Posterior vena cava (tissue), 2 donors: Measurements from ENCODE around the gene HTR5A. TPM values are rescaled to one million over a fixed set of nuclear protein-coding genes. Genes with fewer than 3 reads are reported as not detected.
"Not testable (repeated sequence)": the region's sequence is repeated elsewhere in the genome, so short reads cannot be mapped to it uniquely, and the experiment has no call there.

Source experiments
- DNase-seq: peaks from one replicate; pipeline ENCODE4 v3.0.0-alpha.2; 2020; ENCODE audit warnings: low spot score
- intact Hi-C, 2 donors: fragments of 100-400 bp; cut with DNase I; formaldehyde crosslinking; loops; one replicate each; pipeline versions ENCODE4 v1.14.1 to v1.14.2; 2022 to 2023
- long read RNA-seq, 2 donors: library from polyadenylated mRNA; unstranded; transcript quantifications; one replicate each; pipeline ENCODE4 v2.0.0, GENCODE V29; 2020 to 2021
- total RNA-seq, 2 donors: library from RNA; stranded (reverse); fragmentation: NEBNext Ultra II Directional; extraction: Animal tissue kit (Norgen Biotek cat#: 25700); gene quantifications; one replicate each; pipeline ENCODE4 v1.2.1, GENCODE V29; 2021
- donor health status: DM: yes; HTN: yes; CAD: no.
- donor health status: DM: yes; HTN: yes; CAD: no.

HTR5A gene
- total RNA-seq: not detected
- long read RNA-seq, donor 1: 0 reads
- long read RNA-seq, donor 2: 0 reads

- DNase-seq: peak; percentile 93
- intact Hi-C loops: no loop called here
Measured at GRCh38 chr7:155069992-155070751, at the start of gene HTR5A. HTR5A (plus strand) TSS chr7:155070324; CDS start chr7:155070900, 576 bp downstream.

GRCh38 chr7:155020996-155021395, 49.1 kb upstream of the HTR5A start:
- intact Hi-C loops: no loop called here
- DNase-seq: no peak

DNA sequence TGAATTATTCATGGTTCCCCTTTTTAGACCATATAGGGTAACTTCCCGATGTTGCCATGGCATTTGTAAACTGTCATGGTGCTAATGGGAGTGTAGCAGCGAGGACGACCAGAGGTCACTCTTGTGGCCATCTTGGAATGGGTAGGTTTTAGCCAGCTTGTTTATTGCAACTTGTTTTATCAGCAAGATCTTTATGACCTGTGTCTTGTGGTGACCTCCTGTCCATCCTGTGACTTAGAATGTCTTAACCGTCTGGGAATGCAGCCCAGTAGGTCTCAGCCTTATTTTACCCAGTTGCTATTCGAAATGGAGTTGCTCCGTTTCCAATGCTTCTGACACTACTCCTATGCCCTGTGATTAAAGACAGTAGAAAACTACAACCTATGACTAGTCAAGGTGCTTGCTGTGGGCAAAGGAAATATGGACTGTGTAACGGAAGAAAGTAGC, 48.4 kb upstream of the HTR5A start:
- DNase-seq: no peak
- intact Hi-C loops: no loop called here

DNA sequence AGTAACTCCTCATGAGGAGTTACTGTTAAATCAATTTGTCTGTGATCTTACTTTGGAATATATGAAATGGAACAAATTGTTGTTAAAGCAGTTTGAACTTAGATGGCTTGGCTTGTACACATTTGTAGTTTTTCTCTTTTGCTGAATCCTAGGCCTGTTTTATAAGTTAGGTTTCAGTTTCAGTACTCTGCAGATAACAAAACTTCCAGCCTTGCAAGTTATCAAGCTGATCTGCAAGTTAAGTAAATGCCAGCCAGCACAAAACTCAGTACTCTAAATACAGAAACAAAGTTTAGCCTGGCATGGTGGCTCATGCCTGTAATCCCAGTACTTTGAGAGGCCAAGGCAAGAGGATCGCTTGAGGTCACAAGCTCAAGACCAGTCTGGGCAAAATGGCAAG, 42.2 kb upstream of the HTR5A start:
- no peak for DNase-seq
- intact Hi-C loops: no loop called here

DNA sequence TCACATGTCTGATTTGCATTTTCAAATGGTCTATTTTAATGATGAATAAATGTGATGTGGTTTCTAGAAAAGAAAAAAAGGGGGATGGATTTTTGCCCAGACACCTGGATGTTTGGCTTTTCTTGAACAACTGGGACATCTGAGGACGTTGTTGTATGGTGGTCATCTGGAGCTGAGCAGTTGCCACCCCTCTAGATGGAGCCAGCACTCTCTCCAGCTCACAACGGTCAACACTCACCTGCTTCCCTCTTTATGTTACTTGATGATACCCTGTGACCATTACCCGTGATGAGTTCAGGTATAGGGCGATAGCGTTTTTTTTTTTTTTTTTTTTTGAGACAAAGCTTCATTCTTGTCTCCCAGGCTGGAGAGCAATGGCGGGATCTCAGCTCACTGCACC, 37.1 kb upstream of the HTR5A start:
- DNase-seq: no peak
- intact Hi-C loops: no loop called here

DNA sequence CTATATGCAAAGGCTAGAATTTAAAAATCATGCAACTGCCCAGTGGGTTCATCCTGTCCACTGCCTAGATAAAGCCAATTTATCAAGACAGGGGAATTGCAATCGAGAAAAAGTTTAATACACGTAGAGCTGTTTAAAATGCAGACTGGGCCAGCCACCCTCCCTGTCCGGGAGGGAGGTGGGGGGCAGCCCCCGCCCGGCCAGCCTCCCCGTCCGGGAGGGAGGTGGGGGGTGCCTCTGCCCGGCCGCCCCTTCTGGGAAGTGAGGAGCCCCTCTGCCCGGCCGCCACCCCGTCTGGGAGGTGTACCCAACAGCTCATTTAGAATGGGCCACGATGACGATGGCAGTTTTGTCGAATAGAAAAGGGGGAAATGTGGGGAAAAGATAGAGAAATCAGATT, 35.6 kb upstream of the HTR5A start:
- DNase-seq, intact Hi-C loops: not testable (repeated sequence)

- no peak for DNase-seq
- intact Hi-C loops: no loop called here
Measured at GRCh38 chr7:155038335-155038734, 31.8 kb upstream of the HTR5A start.

DNA sequence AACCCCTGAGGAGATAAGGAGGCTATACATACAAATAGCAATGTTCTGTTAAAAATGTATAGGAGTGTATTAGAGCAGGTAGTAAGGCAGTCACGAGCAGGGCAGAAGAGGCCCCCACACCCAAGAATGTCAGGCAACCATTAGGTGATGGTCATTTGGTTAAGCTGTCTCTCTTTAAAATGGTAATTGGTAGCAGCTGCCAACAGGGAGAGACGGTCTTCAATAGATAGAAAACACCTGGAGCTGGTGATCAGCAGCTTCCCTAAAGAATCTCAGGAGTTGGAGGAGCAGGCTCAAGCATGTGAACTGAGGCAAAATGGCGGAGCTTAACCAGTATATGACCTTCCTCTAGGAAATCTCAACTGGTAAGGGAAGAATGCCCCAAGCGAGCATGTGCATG, 26.4 kb upstream of the HTR5A start:
- intact Hi-C loops: no loop called here
- no peak for DNase-seq

DNA sequence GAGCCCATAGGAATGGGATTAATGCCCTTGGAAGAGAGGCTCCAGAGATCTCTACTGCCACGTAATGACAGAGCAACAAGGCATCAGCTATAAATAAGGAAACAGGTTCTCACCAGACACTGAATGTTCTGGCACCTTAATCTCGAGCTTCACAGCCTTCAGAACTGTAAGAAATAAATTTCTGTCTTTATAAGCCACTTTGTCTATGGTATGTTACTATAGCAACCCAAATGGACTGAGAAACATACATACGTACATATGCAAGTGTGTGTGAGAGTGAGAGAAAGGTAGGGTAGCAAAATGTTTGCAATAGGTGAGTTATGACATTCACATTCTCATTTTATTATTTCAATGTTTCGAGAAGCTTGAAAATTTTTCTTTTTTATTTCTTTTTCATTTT, 22.1 kb upstream of the HTR5A start:
- no peak for DNase-seq
- intact Hi-C loops: no loop called here

DNA sequence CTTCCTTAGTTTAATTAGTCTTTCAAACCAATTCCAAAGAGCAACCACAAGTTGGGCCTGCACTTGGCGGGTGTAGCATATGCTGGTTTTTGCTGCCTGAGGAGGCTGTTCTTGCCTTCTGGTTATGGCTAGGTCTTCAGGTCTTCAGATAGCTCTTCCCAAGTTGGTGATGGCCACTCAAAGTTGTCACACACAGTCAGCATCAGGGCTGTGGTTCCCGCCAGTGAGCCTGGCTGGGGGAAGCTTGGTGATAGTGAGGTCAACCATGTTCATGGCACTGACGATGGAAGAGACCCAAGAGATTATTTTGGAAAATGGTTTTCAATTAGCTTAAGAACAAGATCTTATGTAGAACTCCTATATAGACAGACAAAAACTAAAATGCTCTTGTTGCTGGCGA, 18.8 kb upstream of the HTR5A start:
- intact Hi-C loops: no loop called here
- DNase-seq: no peak

GRCh38 chr7:155053002-155053401, 17.1 kb upstream of the HTR5A start:
- no peak for DNase-seq
- intact Hi-C loops: no loop called here

GRCh38 chr7:155054761-155055160, 15.4 kb upstream of the HTR5A start:
- intact Hi-C loops: no loop called here
- no peak for DNase-seq

DNA sequence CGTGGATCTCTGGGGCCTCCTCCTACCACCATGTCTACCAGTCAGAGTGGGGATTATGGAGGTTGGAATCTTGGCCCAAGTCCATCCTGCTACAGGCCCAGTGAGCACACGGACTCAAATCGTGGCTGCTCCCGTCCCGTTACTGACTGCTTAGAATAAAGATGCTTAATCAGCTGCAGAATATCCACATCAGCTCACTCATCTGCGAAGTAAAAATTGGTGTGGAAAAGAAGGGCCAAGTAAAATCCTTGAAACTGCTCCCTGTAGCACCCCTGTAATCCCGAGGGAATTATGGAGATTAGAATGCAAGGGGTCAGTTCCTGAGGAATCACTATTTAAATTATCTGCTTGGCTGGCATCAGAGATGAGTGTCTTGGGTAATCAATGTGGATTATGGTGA, 13.0 kb upstream of the HTR5A start:
- intact Hi-C loops: no loop called here
- no peak for DNase-seq

- DNase-seq: no peak
- intact Hi-C loops: no loop called here
Measured at GRCh38 chr7:155058896-155059295, 11.2 kb upstream of the HTR5A start.

- intact Hi-C loops: no loop called here
Measured at GRCh38 chr7:155059703-155060102, 10.4 kb upstream of the HTR5A start.

DNA sequence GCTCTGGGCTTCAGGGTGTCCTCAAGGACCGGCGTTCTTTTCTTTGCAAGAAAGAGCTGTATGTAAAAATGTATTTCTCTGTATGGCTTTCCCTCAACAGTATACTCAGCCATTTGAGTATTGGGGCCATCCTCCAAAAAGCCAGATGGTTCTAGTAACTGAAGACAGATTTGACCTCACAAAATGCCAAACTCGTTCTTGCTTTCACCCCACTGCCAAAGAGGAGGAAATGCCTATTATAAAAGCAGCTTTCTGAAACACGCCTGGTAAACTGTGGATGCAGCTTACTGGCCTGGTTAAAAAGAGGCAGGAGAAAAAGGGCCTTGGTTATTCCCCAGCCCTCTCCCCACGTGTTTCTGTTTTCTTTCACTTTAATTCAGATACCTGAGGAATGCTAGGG, 7.7 kb upstream of the HTR5A start:
- no peak for DNase-seq
- intact Hi-C loops: no loop called here

More at GRCh38 chr7:155059703-155060102, 10.4 kb upstream of the HTR5A start:
- DNase-seq: no peak

GRCh38 chr7:155064186-155064585, 5.9 kb upstream of the HTR5A start:
- DNase-seq: no peak
- intact Hi-C loops: no loop called here

- no peak for DNase-seq
- intact Hi-C loops: no loop called here
Measured at GRCh38 chr7:155066417-155066950, 3.6 kb upstream of the HTR5A start.

- intact Hi-C loops: no loop called here
- no peak for DNase-seq
Measured at GRCh38 chr7:155071121-155071651, 1.1 kb downstream of the HTR5A start.

- no peak for DNase-seq
- intact Hi-C loops: no loop called here
Measured at GRCh38 chr7:155071916-155072571, 1.9 kb downstream of the HTR5A start.
